Measurements from ENCODE around the gene TMEM81.

DNA sequence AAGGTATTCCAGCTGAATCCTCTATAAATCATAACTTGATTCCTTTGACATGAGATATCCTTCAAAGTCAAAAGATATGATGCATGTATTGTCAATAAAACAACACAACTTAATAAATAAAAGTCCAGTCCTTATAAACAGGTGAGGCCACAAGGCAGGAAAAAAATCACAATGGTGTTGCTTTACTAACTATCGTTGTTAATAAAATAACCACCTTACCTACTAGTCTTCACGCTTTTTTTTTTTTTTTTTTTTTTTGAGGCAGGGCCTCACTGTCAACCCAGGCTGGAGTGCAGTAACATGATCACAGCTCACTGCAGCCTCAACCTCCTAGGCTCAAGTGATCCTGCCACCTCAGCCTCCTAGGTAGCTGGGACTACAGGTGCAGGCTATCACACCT lies at the start of gene TMEM81:
- no peak for TF ChIP-seq POLR2A (IDR thresholded peaks at IDR 0.05; ENCODE audit: extremely low read depth, insufficient read length)
- TF ChIP-seq, protein P1, sequence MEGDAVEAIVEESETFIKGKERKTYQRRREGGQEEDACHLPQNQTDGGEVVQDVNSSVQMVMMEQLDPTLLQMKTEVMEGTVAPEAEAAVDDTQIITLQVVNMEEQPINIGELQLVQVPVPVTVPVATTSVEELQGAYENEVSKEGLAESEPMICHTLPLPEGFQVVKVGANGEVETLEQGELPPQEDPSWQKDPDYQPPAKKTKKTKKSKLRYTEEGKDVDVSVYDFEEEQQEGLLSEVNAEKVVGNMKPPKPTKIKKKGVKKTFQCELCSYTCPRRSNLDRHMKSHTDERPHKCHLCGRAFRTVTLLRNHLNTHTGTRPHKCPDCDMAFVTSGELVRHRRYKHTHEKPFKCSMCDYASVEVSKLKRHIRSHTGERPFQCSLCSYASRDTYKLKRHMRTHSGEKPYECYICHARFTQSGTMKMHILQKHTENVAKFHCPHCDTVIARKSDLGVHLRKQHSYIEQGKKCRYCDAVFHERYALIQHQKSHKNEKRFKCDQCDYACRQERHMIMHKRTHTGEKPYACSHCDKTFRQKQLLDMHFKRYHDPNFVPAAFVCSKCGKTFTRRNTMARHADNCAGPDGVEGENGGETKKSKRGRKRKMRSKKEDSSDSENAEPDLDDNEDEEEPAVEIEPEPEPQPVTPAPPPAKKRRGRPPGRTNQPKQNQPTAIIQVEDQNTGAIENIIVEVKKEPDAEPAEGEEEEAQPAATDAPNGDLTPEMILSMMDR (IDR thresholded peaks at IDR 0.05; ENCODE audit: low read depth, low read length) = no peak
- TF ChIP-seq, protein P2, sequence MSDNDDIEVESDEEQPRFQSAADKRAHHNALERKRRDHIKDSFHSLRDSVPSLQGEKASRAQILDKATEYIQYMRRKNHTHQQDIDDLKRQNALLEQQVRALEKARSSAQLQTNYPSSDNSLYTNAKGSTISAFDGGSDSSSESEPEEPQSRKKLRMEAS (IDR thresholded peaks at IDR 0.05; ENCODE audit: low read depth, low read length) = no peak

Measured in NB4 (cell line).